Liver (tissue), 9 donors: Measurements from ENCODE around the gene PKP1. TPM values are rescaled to one million over a fixed set of nuclear protein-coding genes. Genes with fewer than 3 reads are reported as not detected.

Experiments used
- DNase-seq: peaks from one replicate; pipeline ENCODE4 v3.0.0-alpha.2; 2017; ENCODE audit warnings: low spot score
- H3K27ac ChIP-seq, 2 donors: one replicate each; pipeline ENCODE4 v1.7.0; 2013; ENCODE audit warnings: inconsistent platforms in 2 of 2, low read length in 2 of 2, control low read depth in 1 of 2, low read depth in 1 of 2, mild to moderate bottlenecking in 1 of 2
- H3K27me3 ChIP-seq, 4 donors: one replicate each; pipeline versions ENCODE4 v1.6.1 to v1.7.0; 2013; ENCODE audit warnings: low read length in 3 of 4, inconsistent platforms in 1 of 4, mild to moderate bottlenecking in 1 of 4, moderate library complexity in 1 of 4; ENCODE audit not compliant: control insufficient read depth in 4 of 4, insufficient read depth in 4 of 4
- H3K36me3 ChIP-seq, 4 donors: one replicate each; pipeline versions ENCODE4 v1.6.1 to v1.7.0; 2013; ENCODE audit warnings: low read length in 3 of 4, mild to moderate bottlenecking in 3 of 4, low read depth in 1 of 4, moderate library complexity in 1 of 4; ENCODE audit not compliant: control insufficient read depth in 4 of 4, insufficient read depth in 3 of 4
- H3K4me1 ChIP-seq, 4 donors: one replicate each; pipeline versions ENCODE4 v1.6.1 to v1.7.0; 2013; ENCODE audit warnings: low read length in 3 of 4, mild to moderate bottlenecking in 3 of 4, moderate library complexity in 1 of 4; ENCODE audit not compliant: control insufficient read depth in 4 of 4, insufficient read depth in 4 of 4
- H3K4me3 ChIP-seq, 3 donors: one replicate each; pipeline versions ENCODE4 v1.6.1 to v1.7.0; 2013; ENCODE audit warnings: low read length in 3 of 3, control low read depth in 1 of 3, low read depth in 1 of 3, mild to moderate bottlenecking in 1 of 3
- H3K9ac ChIP-seq, 2 donors: one replicate each; pipeline ENCODE4 v1.7.0; 2013; ENCODE audit warnings: low read length in 2 of 2, mild to moderate bottlenecking in 2 of 2, moderate library complexity in 2 of 2, control low read depth in 1 of 2, low read depth in 1 of 2
- H3K9me3 ChIP-seq, 4 donors: one replicate each; pipeline versions ENCODE4 v1.6.1 to v1.7.0; 2013; ENCODE audit warnings: low read length in 3 of 4; ENCODE audit not compliant: control insufficient read depth in 4 of 4
- CTCF ChIP-seq: fragments of 150-350 bp; IDR thresholded peaks from 2 replicates; pipeline ENCODE4 v1.5.1; 2017; ENCODE audit warnings: improper control_type of control experiment, low read depth, low read length; ENCODE audit not compliant: missing input control
- EGR1 ChIP-seq, 2 donors: IDR thresholded peaks; 2 replicates each; pipeline ENCODE4 v1.6.1; 2016 to 2018; ENCODE audit warnings: antibody characterized with exemption in 2 of 2, low read depth in 2 of 2
- FOXA1 ChIP-seq: IDR thresholded peaks from 2 replicates; pipeline ENCODE4 v1.6.1; 2016; ENCODE audit warnings: antibody characterized with exemption
- FOXA2 ChIP-seq: IDR thresholded peaks from 2 replicates; pipeline ENCODE4 v1.6.1; 2016; ENCODE audit warnings: antibody characterized with exemption
- GABPA ChIP-seq, 2 donors: IDR thresholded peaks in 1 of 2; conservative IDR thresholded peaks in 1 of 2; 2 replicates each; pipeline ENCODE4 v1.6.1; 2016; ENCODE audit warnings: antibody characterized with exemption in 2 of 2, mild to moderate bottlenecking in 1 of 2, moderate library complexity in 1 of 2
- HNF4A ChIP-seq, 2 donors: conservative IDR thresholded peaks; 2 replicates each; pipeline ENCODE4 v1.6.1; 2016; ENCODE audit warnings: antibody characterized with exemption in 2 of 2, mild to moderate bottlenecking in 2 of 2
- JUND ChIP-seq, 2 donors: IDR thresholded peaks; 2 replicates each; pipeline ENCODE4 v1.6.1; 2016; ENCODE audit warnings: antibody characterized with exemption in 2 of 2
- NR2F2 ChIP-seq: IDR thresholded peaks from 2 replicates; pipeline ENCODE4 v1.6.1; 2016; ENCODE audit warnings: antibody characterized with exemption
- RAD21 ChIP-seq, 2 donors: IDR thresholded peaks; 2 replicates each; pipeline ENCODE4 v1.6.1; 2016; ENCODE audit warnings: antibody characterized with exemption in 2 of 2, mild to moderate bottlenecking in 2 of 2
- RXRA ChIP-seq, 2 donors: IDR thresholded peaks; 2 replicates each; pipeline ENCODE4 v1.6.1; 2017 to 2018; ENCODE audit warnings: antibody characterized with exemption in 2 of 2, mild to moderate bottlenecking in 1 of 2
- SP1 ChIP-seq: IDR thresholded peaks from 2 replicates; pipeline ENCODE4 v1.6.1; 2018; ENCODE audit warnings: antibody characterized with exemption, mild to moderate bottlenecking
- TAF1 ChIP-seq: conservative IDR thresholded peaks from 2 replicates; pipeline ENCODE4 v1.6.1; 2016; ENCODE audit warnings: antibody characterized with exemption, mild to moderate bottlenecking
- YY1 ChIP-seq: IDR thresholded peaks from 2 replicates; pipeline ENCODE4 v1.6.1; 2016; ENCODE audit warnings: antibody characterized with exemption, mild to moderate bottlenecking
- ZBTB33 ChIP-seq: IDR thresholded peaks from 2 replicates; pipeline ENCODE4 v1.6.1; 2016; ENCODE audit warnings: antibody characterized with exemption
- WGBS: extraction: QIAGEN DNeasy Blood & Tissue Kit; methylation state at CpG from one replicate; pipeline ENCODE4 v1.1.7; 2013; 5-methylcytosine and 5-hydroxymethylcytosine counted together
- polyA plus RNA-seq, 2 donors: library from polyadenylated mRNA; stranded (reverse) in 1 of 2; unstranded in 1 of 2; fragments of 200-250 nt in 1 of 2; fragments of >200 nt in 1 of 2; fragmentation: Nextera tagmentation in 1 of 2; extraction: Ambion mirVana in 1 of 2; gene quantifications; one replicate each; pipeline versions ENCODE4 v1.2.1 to v1.2.3, GENCODE V29; 2013 to 2015
- total RNA-seq, 2 donors: library from RNA; depleted of rRNA; stranded (reverse); fragments of >200 nt; gene quantifications; one replicate each; pipeline ENCODE4 v1.2.3, GENCODE V29; 2014
- TF ChIP-seq, protein P1 (sequence below): IDR thresholded peaks from 2 replicates; pipeline ENCODE4 v1.6.1; 2016; ENCODE audit warnings: antibody characterized with exemption
- TF ChIP-seq, protein P2 (sequence below): IDR thresholded peaks from 2 replicates; pipeline ENCODE4 v1.6.1; 2016; ENCODE audit warnings: antibody characterized with exemption
- TF ChIP-seq, protein P3 (sequence below): IDR thresholded peaks from 2 replicates; pipeline ENCODE4 v1.6.1; 2016; ENCODE audit warnings: antibody characterized with exemption, mild to moderate bottlenecking
- donor health status: healthy.
- donor health status: healthy.
- donor health status: healthy.
- donor health status: healthy.
- donor health status: healthy.

PKP1 gene
- total and polyA plus RNA-seq, 4 donors = 0.01 TPM; not detected in 3

DNA sequence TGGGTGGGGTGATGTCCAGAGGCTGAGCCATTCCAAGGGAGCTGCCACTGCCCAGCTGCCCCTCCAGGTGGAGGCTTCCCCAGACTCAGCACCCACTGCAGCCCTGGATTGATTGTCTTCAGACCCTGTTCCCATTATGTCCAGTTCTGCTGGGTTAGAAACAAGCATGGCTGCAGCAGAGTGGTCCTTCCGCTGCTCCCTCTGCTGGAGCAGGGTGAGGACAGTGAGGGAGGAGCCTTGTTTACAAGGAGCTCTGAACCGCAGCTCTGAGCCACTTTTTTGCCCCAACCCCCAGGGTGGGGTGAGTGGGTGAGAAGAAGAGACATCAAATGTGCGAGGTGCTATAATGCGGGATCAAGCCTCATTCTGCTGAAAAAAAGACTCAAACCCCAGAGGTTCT, 91.9 kb downstream of the PKP1 start:
- H3K27me3 ChIP-seq = peaks cover 0 to 5% (median 2%) of the 10 kb centered on the region in 4 donors
- no peak overlapping the region for H3K4me3 ChIP-seq
- no peaks in the 10 kb centered on the region for H3K9me3 ChIP-seq
- H3K9ac ChIP-seq = no peak overlapping the region
- H3K4me1 ChIP-seq = no peaks in the 10 kb centered on the region
- no peak for DNase-seq
- no peak overlapping the region for H3K27ac ChIP-seq
- TF ChIP-seq SP1 (no peak), FOXA2 (no peak), FOXA1 (no peak), EGR1 (IDR thresholded peaks at IDR 0.05; ENCODE audit: low read depth in 2 of 2) (no peak), YY1 (no peak), TAF1 (no peak), ZBTB33 (no peak), HNF4A (conservative IDR thresholded peaks at IDR 0.05) (no peak), GABPA (IDR thresholded peaks at IDR 0.05 in 1 of 2, conservative IDR thresholded peaks at IDR 0.05 in 1 of 2) (no peak), CTCF (no peak), RXRA (IDR thresholded peaks at IDR 0.05) (no peak), NR2F2 (no peak)
- TF ChIP-seq, protein P1, sequence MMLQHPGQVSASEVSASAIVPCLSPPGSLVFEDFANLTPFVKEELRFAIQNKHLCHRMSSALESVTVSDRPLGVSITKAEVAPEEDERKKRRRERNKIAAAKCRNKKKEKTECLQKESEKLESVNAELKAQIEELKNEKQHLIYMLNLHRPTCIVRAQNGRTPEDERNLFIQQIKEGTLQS = no peak
- TF ChIP-seq, protein P2, sequence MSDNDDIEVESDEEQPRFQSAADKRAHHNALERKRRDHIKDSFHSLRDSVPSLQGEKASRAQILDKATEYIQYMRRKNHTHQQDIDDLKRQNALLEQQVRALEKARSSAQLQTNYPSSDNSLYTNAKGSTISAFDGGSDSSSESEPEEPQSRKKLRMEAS = no peak
- TF ChIP-seq, protein P3, sequence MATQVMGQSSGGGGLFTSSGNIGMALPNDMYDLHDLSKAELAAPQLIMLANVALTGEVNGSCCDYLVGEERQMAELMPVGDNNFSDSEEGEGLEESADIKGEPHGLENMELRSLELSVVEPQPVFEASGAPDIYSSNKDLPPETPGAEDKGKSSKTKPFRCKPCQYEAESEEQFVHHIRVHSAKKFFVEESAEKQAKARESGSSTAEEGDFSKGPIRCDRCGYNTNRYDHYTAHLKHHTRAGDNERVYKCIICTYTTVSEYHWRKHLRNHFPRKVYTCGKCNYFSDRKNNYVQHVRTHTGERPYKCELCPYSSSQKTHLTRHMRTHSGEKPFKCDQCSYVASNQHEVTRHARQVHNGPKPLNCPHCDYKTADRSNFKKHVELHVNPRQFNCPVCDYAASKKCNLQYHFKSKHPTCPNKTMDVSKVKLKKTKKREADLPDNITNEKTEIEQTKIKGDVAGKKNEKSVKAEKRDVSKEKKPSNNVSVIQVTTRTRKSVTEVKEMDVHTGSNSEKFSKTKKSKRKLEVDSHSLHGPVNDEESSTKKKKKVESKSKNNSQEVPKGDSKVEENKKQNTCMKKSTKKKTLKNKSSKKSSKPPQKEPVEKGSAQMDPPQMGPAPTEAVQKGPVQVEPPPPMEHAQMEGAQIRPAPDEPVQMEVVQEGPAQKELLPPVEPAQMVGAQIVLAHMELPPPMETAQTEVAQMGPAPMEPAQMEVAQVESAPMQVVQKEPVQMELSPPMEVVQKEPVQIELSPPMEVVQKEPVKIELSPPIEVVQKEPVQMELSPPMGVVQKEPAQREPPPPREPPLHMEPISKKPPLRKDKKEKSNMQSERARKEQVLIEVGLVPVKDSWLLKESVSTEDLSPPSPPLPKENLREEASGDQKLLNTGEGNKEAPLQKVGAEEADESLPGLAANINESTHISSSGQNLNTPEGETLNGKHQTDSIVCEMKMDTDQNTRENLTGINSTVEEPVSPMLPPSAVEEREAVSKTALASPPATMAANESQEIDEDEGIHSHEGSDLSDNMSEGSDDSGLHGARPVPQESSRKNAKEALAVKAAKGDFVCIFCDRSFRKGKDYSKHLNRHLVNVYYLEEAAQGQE = no peak
- no peaks in the 10 kb centered on the region for H3K36me3 ChIP-seq
- 48% methylated on average over 4 of the region's 4 CpGs for WGBS

DNA sequence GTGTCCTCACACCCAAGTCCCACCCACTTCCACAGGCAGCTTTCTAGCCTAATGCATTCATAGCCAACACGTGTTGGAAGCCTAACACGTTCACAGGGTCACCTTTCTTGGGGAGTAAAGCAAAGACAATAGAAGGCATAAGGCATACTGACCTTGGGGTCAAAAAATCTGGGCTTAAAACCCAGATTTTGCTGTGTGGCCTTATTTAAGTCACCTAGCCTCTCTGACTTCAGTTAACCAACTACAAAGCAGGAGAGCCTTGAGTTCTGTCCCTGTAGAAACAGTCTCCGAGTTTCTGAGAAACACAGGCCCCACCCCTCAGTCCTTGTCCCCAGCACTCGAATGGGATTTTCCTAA, 92.8 kb downstream of the PKP1 start:
- DNase-seq = no peak
- no peak overlapping the region for H3K4me3 ChIP-seq
- no peak overlapping the region for H3K27ac ChIP-seq
- no peak overlapping the region for H3K9ac ChIP-seq
- H3K9me3 ChIP-seq = no peaks in the 10 kb centered on the region
- no peaks in the 10 kb centered on the region for H3K4me1 ChIP-seq
- peaks cover 0 to 5% (median 2%) of the 10 kb centered on the region in 4 donors for H3K27me3 ChIP-seq
- WGBS = 29% methylated on average over 4 of the region's 4 CpGs
- no peaks in the 10 kb centered on the region for H3K36me3 ChIP-seq
- TF ChIP-seq, protein P3 = no peak
- TF ChIP-seq SP1 = no peak
- TF ChIP-seq TAF1 = no peak
- TF ChIP-seq JUND (IDR thresholded peaks at IDR 0.05) = no peak
- no peak for TF ChIP-seq HNF4A (conservative IDR thresholded peaks at IDR 0.05)
- TF ChIP-seq FOXA2 = no peak
- TF ChIP-seq GABPA (IDR thresholded peaks at IDR 0.05 in 1 of 2, conservative IDR thresholded peaks at IDR 0.05 in 1 of 2) = no peak
- no peak for TF ChIP-seq EGR1 (IDR thresholded peaks at IDR 0.05; ENCODE audit: low read depth in 2 of 2)
- TF ChIP-seq, protein P1 = no peak
- TF ChIP-seq NR2F2 = no peak
- no peak for TF ChIP-seq RXRA (IDR thresholded peaks at IDR 0.05)
- TF ChIP-seq FOXA1 = no peak
- no peak for TF ChIP-seq CTCF
- TF ChIP-seq YY1 = no peak
- TF ChIP-seq RAD21 (IDR thresholded peaks at IDR 0.05) = no peak
